Mesothelial cell of epicardium (in vitro differentiated cells): ENCODE measurements around the gene SLC38A8. TPM values are rescaled to one million over a fixed set of nuclear protein-coding genes. Genes with fewer than 3 reads are reported as not detected.

Experiments
- DNase-seq, 2 experiments: peaks; one replicate each; pipeline ENCODE4 v3.0.0; 2021; ENCODE audit warnings: low spot score in 2 of 2; ENCODE audit not compliant: unreplicated experiment in 2 of 2
- H3K27ac Mint-ChIP-seq: 2 replicates; pipeline ENCODE4 v1.8.0; 2021; ENCODE audit warnings: mixed read lengths
- H3K27me3 Mint-ChIP-seq: 2 replicates; pipeline ENCODE4 v1.8.0; 2021; ENCODE audit warnings: low read depth, mixed read lengths
- H3K36me3 Mint-ChIP-seq: 2 replicates; pipeline ENCODE4 v1.8.0; 2021; ENCODE audit warnings: mixed read lengths
- H3K4me1 Mint-ChIP-seq: 2 replicates; pipeline ENCODE4 v1.8.0; 2021; ENCODE audit warnings: mixed read lengths
- H3K4me3 Mint-ChIP-seq: 2 replicates; pipeline ENCODE4 v1.8.0; 2021; ENCODE audit warnings: mild to moderate bottlenecking, moderate library complexity, mixed read lengths
- H3K9me3 Mint-ChIP-seq: 2 replicates; pipeline ENCODE4 v1.8.0; 2021; ENCODE audit warnings: mixed read lengths
- total RNA-seq: library from RNA; stranded (reverse); gene quantifications from 3 replicates; pipeline ENCODE4 v1.2.1, GENCODE V29; 2021
- TF ChIP-seq, protein P1 (sequence below): fragments of 200-600 bp; sonication (generic); IDR thresholded peaks from one replicate; pipeline ENCODE4 v1.5.0; 2021; ENCODE audit warnings: antibody characterized with exemption; ENCODE audit not compliant: unreplicated experiment

The SLC38A8 gene
- total RNA-seq, 1 donor from 2014 or later = not detected

DNA sequence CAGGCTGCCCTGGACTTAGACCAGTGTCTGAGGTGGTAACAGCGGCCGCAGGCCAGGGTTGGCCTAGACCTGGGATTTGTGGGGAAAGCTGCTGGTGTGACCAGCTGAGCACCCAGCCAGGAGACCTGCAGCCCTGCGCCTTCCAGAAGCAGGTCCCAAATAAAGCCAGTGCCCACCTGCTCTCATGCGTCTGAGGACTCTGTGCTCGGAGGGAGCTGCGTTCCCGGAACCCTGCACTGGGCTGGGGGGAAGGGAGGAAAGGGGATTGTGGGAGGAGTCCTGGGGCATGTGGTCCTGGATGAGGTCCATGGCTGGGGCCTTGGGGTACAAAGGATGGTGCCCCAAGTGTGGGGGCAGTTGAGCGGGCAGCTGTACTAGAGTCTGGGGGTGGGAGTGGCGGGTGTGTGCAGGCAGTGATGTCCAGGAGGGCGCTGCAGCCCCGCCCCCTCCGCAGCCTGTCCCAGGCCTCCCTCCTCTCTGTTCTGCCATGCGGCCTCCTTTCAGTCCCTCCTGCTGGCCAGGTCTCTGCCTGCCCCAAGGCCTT, 76.4 kb downstream of the SLC38A8 start:
- Mint-ChIP-seq H3K4me1 (peaks cover 2% of the 10 kb centered on the region), H3K4me3 (no peak overlapping the region), H3K27me3 (peaks cover 17% of the 10 kb centered on the region), H3K27ac (no peak overlapping the region), H3K9me3 (no peaks in the 10 kb centered on the region), H3K36me3 (no peaks in the 10 kb centered on the region)
- no peak for DNase-seq
- TF ChIP-seq, protein P1, sequence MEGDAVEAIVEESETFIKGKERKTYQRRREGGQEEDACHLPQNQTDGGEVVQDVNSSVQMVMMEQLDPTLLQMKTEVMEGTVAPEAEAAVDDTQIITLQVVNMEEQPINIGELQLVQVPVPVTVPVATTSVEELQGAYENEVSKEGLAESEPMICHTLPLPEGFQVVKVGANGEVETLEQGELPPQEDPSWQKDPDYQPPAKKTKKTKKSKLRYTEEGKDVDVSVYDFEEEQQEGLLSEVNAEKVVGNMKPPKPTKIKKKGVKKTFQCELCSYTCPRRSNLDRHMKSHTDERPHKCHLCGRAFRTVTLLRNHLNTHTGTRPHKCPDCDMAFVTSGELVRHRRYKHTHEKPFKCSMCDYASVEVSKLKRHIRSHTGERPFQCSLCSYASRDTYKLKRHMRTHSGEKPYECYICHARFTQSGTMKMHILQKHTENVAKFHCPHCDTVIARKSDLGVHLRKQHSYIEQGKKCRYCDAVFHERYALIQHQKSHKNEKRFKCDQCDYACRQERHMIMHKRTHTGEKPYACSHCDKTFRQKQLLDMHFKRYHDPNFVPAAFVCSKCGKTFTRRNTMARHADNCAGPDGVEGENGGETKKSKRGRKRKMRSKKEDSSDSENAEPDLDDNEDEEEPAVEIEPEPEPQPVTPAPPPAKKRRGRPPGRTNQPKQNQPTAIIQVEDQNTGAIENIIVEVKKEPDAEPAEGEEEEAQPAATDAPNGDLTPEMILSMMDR = no peak

DNA sequence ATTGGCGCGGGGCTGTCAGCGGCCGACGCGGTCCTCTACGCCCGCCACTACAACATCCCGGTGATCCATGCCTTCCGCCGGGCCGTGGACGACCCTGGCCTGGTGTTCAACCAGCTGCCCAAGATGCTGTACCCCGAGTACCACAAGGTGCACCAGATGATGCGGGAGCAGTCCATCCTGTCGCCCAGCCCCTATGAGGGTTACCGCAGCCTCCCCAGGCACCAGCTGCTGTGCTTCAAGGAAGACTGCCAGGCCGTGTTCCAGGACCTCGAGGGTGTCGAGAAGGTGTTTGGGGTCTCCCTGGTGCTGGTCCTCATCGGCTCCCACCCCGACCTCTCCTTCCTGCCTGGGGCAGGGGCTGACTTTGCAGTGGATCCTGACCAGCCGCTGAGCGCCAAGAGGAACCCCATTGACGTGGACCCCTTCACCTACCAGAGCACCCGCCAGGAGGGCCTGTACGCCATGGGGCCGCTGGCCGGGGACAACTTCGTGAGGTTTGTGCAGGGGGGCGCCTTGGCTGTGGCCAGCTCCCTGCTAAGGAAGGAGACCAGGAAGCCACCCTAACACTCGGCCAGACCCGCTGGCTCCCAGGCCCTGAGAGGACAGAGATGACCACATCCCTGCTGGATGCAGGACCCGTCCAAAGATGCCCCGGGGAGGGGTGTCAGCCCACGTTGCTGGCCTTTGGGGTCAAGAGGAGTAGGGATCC, 77.0 kb downstream of the SLC38A8 start:
- H3K4me1 Mint-ChIP-seq = peaks cover 2% of the 10 kb centered on the region
- H3K36me3 Mint-ChIP-seq = no peaks in the 10 kb centered on the region
- peaks cover 17% of the 10 kb centered on the region for H3K27me3 Mint-ChIP-seq
- no peak for DNase-seq
- H3K4me3 Mint-ChIP-seq = no peak overlapping the region
- no peaks in the 10 kb centered on the region for H3K9me3 Mint-ChIP-seq
- no peak overlapping the region for H3K27ac Mint-ChIP-seq
- TF ChIP-seq, protein P1 = no peak

DNA sequence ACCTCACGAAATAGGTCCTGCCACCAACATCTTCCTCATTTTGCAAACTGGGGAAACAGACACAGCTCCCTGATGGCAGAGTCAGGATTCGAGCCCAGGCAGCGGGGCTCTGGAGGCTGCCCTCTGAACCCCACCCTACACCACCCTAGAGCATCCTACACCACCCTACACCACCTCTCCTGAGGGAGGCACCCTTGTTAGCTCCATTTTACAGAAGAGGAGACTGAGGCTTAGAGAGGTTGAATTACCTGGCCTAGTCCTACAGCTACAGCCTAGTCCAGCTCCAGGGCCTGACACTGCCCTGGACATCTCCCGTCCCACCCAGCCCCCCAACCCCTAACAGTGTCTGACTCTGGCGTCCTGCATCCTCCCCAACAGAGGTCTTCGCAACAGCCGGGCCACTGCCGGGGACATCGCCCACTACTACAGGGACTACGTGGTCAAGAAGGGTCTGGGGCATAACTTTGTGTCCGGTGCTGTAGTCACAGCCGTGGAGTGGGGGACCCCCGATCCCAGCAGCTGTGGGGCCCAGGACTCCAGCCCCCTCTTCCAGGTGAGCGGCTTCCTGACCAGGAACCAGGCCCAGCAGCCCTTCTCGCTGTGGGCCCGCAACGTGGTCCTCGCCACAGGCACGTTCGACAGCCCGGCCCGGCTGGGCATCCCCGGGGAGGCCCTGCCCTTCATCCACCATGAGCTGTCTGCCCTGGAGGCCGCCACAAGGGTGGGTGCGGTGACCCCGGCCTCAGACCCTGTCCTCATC, 77.7 kb downstream of the SLC38A8 start:
- peaks cover 2% of the 10 kb centered on the region for H3K4me1 Mint-ChIP-seq
- TF ChIP-seq, protein P1 = no peak
- H3K4me3 Mint-ChIP-seq = no peak overlapping the region
- no peaks in the 10 kb centered on the region for H3K36me3 Mint-ChIP-seq
- H3K27ac Mint-ChIP-seq = no peak overlapping the region
- H3K9me3 Mint-ChIP-seq = no peaks in the 10 kb centered on the region
- no peak for DNase-seq
- peaks cover 12% of the 10 kb centered on the region for H3K27me3 Mint-ChIP-seq

DNA sequence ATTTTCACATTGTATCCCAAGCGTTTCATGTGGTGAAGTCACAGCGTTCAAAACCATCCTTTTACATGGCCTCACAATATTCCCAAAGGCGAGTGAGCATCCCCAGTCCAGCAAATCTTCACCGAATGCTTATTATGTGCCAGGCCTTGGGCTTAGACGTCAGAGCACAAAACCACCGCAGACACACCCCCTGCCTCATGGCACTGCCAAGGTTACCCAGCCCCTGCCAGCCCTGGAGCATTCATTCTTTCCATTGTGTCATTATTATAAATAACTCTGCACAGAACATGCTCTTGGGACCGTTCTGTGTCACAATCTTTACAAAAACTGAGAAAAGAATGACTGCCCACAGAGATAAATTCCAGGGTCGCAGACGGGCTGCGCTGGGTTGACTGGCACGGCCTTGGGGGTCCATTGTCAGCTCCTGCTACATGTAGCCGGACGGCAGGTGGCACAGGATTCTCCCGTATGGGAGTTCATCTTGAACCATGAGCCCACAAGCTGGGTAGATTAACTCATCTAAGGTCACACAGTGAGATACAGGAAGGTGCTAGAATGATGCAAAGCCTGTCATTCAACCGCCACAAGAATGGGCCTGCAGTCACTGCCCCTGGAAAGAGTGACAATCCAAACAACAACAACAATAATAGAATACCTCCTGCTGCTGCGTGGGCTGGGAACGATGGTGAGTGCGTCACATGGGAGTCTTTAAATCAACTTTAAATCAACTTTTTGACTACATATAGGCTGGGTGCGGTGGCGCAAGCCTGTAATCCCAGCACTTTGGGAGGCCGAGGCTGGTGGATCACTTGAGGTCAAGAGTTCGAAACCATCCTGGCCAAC, 79.1 kb downstream of the SLC38A8 start:
- Mint-ChIP-seq H3K27me3 (peaks cover 2% of the 10 kb centered on the region), H3K4me1 (no peaks in the 10 kb centered on the region), H3K27ac (no peak overlapping the region), H3K4me3 (no peak overlapping the region), H3K9me3 (no peaks in the 10 kb centered on the region), H3K36me3 (no peaks in the 10 kb centered on the region)
- TF ChIP-seq, protein P1 = no peak
- DNase-seq = no peak

DNA sequence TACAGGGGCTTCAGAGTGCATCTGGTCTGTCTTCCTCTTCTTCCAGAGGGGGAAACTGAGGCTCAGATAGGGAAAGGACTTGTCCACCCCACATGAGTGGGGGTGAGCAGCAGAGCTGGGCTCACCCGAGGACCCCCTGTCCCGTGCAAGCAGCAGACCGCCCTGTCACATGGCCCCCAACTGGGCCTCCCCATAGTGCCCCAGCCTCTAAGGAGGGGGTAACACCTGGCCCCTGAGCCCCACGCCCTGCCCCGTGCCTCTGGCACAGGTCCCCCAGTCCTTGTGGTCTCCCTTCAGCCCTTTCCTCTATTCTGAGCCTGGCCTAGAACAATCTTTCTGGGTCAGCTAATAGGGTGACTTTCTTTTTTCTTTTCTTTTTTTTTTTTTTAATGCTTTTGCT, 81.0 kb downstream of the SLC38A8 start:
- H3K27me3 Mint-ChIP-seq = no peaks in the 10 kb centered on the region
- no peaks in the 10 kb centered on the region for H3K36me3 Mint-ChIP-seq
- no peak for DNase-seq
- H3K4me3 Mint-ChIP-seq = no peak overlapping the region
- no peaks in the 10 kb centered on the region for H3K9me3 Mint-ChIP-seq
- TF ChIP-seq, protein P1 = no peak
- H3K27ac Mint-ChIP-seq = no peak overlapping the region
- no peaks in the 10 kb centered on the region for H3K4me1 Mint-ChIP-seq
